SK-N-DZ (cell line): ENCODE data around the gene CCDC92B.

ENCODE experiments used
- DNase-seq: peaks from one replicate; pipeline ENCODE4 v3.0.0-alpha.2; 2015; ENCODE audit warnings: low spot score

The CCDC92B gene

DNA sequence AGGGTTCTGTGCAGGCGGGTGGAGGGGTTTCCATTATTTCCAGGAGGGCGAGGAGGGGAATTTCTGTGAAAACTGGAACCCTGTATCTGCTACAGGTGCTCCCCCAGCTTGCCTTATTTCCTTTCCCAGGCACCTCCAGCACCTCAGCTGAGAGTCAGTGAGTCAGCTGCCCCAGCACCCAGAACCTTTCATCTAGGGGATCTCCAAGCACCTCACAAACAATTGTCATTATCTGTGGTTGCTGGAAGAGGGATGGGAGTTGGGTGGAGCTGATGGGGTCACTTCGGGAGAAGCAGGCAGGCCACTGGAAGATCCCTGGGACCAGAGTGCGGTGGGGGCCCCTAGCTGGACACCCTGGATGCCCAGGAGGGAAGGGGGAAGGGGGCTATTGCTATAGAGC lies 27.8 kb downstream of the CCDC92B start:
- DNase-seq = no peak

DNA sequence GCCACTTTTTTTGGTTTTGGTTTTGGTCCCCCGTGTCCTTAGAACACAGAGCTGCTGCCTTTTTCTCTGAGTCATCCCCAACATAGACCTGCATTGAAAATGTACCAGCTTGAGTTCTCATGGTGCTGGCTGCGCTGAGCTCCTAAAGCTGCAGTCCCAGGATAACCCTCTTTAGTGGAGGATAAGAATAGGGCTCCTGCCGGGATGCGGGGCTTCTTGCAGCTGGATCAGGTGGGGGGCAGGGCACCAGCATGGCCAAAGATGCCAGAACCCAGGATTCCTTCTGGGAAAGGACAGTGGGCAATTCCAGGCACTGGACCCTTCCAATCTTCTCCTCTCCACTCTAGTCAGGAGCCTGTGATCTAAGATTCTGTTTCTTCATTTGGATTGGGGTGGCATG lies 29.6 kb downstream of the CCDC92B start:
- no peak for DNase-seq

DNA sequence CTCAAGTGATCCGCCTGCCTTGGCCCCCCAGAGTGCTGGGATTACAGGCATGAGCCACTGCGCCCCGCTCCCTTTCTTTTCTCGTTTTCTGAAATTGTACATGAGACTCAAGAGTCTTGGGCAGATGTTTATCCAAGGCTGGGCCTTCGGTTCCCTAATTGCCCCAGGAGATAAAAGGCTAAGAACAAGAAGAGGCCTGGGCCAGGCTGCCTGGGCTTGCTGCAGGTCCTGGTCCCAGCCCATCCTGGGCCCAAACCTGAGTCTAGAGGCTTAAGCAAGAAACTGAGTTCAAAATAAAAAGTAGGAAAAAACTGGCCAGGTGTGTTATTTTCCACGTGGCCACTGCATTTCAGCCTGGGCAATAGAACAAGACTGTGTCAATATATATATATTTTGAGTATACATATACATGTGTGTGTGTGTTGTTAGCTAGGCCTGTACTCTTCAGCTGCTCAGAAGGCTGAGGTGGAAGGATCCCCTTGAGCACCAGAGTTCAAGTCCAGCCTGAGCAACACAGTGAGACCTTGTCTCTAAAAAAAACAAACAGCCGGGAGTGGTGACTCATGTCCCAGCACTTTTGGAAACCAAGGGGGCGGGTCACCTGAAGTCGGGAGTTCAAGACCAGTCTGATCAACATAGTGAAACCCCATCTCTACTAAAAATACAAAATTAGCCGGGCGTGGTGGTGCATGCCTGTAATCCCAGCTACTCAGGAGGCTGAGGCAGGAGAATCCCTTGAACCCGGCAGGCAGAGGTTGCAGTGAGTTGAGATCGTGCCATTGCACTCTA lies 31.1 kb downstream of the CCDC92B start:
- no peak for DNase-seq

DNA sequence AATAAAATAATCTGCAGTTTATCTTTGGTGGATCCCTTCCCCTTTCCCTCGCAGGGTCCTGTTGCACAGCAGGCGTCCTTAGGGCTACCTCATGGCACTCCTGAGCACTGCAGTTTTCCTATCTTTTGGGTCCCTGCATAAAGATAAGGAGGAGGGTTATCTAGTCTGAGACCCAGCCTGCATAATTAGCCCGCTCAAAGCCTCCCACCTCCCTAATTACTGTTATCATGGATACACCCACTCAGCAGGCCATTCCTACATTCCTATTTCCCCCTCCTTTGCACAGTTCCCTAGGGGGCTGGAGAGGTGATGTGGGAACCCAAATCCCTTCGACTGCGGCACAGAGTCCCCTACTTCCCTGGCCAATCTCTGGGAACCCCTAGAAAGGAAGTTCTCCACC lies 32.8 kb downstream of the CCDC92B start:
- no peak for DNase-seq

DNA sequence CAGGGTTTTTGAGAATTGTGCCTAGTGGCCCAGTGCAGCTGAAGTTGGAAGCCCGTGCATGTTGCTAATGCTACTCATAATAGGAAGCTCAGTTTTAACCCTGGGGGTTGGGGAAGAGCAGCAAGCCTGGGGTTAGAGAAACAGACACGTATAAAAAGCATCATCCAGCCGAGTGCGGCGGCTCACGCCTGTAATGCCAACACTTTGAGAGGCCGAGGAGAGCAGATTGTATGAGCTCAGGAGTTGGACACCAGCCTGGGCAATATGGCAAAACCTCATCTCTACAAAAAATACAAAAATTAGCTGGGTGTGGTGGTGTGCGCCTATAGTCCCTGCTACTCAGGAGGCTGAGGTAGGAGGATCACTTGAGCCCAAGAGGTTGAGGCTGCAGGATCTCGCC lies 35.6 kb downstream of the CCDC92B start:
- DNase-seq = no peak

DNA sequence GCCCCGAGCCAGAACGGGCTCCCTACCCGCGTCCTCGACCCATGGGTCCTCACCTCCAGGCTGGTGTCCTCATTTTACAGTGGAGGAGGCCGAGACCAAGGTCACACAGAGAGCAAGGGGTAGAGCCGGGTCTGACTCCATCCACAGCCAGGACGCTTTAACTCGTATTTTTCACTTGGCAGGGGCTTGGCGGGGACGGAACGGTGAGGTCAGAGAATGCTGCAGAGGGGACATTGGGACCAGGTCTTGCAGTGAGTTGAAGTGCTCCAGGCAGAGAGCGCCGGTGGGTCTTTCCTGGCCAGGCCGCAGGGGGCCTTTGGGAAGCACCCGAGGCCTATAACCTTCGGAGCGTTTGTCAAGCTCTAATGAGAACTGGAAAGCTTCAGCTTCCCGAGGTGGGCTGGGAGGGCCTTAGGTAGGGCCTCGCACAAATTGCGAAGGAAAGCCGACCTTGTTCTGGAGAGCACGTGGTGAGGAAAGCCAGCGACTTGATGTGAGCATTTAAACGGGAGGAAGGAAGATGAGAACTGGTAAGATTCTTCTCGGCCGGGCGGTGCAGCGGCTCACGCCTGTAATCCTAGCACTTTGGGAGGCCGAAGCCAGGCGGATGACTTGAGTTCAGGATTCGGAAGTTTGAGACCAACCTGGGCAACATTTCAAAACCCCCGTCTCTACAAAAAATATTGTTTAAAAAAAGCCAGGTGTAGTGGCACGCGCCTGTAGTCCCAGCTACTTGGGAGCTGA lies 37.0 kb downstream of the CCDC92B start:
- DNase-seq = peak; percentile 69

DNA sequence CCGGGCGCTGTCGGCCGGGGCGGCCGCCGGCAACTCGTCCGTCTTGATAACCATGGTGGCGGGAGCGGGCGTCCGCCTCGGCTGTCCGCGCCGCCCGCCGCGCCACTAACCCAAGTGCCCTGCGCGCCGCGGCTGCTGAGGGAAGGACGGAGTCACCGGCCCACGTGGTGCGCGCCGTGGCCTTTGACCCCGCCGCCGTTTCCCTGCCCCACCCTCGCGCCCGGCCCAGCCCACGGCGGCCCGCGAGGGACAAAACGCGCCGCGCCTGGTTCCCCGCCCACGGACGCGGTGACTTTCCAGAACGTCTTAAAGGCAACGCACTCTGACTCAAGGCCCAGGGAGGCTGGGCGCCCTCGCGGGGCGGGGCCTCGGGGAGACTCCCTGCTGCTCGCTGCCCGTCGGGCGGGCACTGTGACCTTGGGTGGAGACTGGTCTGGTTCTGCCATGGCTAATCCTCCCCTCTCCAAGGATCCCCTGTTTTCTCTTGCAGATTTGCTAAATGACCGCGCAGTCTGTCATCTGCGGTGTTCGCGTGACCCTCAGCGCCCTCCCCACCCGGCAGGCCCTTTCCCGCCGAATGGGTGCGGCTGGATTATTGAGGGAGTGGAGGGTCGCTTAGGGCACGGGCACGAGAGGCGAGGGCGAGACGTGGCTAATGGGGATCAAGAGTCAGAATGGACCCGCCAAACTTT lies 37.7 kb downstream of the CCDC92B start, which contains the start of gene CLUH:
CLUH (minus strand) TSS at position 157 of the 692 bp plus-strand sequence; CDS start at position 54, 103 bp downstream.
- peak; percentile 97 for DNase-seq

DNA sequence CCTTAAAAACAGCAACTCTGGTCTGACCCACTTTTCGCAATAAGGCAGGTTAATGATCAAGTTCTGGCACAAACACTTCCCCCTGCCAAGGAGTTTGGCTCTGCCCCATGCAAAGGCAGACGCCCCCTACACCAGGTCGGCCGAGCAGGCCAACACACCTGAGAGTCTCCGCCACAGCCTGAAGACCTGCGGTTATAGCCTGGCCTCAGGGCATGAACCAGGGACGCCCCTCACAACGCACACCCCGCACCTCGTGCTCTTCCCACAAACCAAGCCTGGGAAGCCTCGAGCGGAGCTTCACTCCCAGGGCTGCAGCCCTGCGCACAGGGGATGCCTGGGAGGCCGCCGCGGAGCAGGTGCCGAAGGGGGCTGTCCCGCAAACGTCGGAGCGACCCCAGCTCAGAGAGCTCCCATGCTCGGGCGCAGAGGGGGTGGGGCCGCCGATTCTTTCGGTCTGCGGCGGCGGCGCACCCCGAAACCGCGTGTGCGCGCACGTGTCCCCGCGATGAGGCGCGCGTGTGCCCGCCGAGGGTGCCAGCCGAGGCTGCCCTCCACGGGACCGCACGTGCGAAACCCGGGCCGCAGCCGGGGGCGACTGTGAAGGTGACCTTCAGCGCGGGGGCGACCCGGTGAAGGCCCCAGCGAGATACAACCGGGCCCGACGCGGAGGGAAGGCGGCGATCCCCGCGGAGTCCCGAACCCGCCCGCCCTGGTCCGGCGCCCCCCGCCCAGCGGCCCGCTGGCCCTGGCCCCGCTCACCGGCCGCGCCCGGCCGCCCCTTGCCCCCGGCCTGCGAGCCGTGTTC lies 38.4 kb downstream of the CCDC92B start:
- DNase-seq = no peak

DNA sequence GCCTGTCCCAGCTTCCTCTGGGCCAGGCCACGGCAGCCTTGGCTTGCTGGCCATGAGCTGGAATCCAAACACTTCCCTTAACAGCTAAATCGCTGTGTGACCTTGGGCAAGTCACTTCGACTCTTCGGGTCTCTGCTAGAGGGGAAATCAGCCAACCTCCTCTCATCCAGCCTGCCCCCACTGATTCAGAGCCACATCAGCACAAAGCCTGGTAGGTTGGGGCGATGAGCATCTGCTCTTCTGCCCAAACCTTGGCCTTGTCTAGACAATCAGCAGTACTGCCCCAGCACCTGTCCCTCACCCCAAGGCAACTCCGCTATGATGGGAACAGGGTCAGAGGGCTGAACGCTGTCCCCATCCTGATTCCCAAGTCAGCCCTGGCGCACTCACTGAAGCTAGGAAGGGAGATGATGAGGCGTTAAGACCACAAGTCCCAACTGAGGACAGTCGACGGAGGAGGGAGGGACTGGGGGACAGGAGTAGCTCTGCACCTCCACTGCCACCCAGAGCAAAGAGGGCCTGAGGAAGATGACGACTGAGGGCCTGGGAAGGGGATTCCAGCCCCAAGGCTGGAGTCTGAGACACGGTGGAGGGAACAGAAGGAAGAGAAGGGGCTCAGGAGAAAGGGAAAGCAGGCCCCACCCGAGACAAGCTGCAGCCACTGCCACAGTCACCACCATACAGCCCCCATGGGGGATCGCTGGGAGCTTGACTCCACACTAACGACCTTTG lies 39.2 kb downstream of the CCDC92B start:
- no peak for DNase-seq

DNA sequence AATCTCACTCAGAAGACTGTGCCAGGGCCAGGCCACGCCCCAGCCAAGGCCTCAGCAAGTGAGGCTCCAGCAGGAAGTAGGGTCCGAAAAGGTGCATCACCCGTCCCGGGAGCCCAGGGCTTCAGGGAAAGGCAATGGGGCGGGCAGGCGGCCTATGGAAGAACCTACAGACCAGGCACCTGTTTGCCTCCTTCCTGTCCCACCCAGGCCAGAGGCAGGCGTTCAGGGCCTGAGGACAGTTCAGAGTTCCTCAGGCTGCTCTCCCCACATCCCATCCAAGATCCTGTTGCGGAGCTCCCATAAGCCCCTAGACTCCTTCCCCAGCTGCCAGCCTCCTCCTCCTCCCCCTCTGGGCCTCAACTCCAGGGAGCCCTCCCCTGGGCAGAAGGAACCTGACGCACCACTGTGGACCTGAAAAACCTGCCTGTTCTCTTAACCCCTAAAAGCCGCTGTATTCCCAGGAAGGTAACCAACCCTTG lies 40.2 kb downstream of the CCDC92B start:
- DNase-seq = no peak

DNA sequence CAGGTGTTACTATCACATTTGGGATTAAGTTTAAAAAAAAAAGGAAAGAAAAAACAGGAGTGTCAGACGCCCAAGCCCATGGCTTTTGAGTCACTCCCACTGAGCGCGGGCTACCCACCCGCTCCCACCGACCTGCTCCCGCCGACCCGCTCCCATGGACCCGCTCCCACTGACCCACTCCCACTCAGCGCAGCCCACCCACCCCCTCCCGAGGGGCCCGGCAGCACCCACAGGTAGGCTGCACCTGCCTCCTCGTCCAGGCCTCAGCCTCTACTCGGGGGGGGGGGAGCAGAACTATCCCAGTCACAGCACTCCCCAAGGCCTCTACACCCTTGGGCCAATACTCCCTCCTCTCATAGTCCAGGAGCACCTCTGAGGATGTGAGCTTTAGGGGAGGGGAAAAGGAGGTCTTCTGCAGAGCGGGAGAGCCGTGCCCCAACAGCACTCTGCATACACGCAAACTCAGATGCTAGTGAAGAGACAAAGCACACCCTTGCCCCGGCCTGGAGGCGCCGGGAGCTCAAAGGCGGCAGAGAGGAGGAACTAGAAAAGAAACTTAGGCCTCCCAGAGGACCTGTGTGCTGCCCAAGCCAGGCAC lies 40.8 kb downstream of the CCDC92B start:
- DNase-seq = no peak

DNA sequence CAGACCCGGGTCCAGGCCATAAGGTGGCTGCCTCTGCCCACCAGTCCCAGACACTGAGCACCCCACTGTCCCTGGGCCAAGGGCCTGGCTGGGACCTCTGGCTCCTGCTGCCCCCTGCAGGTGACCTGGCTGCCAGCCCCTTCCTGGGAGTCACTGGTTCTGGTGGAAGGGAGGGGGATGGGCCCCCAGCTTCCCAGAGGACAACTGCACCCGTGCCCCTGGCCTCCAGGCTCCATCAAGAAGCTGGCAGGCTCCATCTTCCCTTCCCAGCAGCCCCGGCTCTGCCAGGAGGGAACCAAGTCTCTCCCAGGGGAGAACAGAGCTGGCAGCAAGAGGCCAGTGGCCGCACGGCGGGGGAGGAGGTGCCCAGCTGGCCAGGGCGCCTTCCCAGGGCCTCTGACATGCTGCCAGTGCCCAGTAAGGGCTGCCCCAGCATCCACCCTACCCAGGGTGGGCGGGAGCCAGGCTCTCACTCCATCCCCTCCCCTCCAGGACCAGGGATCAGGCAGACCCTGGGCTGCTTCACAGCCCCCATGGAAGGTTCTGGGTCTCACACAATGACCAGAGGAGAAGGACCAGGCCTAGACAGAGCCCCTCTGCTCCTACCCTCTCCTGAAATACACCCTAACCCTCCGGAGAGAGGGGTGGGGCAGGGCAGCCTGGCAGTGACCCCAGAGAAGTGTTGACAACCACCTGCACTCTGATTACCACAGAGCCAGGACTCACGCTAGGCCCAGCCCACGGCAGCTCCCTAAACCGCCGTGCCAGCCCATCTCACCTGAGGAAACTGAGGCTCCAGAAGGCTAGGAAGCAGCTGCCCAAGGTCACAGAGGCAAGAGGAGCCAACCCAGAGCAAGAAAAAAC lies 41.5 kb downstream of the CCDC92B start:
- DNase-seq = peak; percentile 39

DNA sequence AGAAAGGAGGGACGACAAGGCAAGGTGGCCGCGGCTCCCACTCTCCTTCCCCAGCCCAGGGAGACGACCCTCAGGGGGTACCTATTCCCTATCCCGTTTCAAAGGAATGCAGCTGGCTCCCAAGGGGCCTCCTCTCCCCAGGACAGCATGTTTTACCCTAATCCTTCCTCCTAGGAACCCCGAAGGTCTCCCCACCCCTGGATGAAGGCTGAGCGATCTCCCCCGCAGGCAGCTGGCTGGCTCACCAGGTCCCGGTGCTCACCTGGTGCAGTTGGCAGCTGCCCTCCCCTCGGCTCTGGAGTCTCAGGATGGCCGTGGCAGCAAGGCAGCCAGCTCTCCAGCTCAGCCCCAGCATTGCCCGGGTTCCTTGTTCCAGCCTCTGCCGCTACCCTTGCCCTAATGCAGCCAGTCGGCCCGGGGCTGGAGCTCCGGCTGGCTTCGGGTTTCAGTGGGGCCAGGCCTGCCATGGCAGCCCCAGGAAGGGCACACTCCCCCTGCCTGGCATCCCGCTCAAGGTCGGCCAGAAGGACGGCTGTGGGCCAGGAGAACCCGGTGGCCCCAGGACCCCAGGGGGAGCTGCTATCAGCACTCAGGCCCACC lies 42.4 kb downstream of the CCDC92B start:
- no peak for DNase-seq

DNA sequence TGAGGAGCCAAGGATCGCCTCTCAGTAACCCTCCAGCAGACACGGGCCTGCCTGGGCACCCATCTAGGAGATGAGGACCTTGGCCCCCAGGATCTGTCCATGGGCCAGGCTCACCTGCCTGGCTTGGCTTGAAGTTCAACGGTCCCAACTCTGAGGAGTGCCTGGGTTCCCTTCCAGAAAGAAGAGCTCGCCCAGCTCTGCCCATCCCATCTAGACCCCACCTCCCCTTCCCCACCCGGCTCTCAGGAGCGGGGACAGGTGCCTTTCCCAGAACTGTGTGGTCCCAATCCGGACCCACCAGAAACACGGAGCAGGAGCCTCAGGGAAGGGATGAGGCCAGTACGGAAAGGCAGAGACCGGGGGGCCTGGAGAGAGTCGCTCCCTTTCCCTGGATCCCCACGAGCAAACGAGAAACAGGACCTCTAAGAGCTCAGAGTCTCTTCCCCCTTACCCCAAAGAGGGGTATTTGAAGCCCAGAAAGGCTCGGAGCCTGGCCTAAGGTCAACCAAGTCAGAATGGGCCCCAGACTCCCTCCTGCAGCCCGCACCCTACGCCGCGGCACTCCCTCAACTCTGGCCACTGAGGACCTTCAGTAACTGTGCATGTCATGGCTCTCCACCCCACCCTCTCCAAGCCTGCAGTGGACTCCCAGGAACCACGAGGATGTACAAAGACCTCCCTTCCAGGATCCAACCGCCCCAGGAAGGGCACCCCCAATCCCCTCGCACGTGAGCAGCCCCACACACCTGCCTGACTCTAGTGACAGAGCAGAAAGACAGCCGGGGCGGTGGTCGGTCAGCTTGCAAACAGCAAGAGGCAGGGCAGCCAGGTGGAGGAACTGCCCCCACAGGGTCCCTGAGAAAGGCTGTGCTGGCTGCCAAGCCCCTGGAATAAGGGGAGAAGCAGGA lies 43.3 kb downstream of the CCDC92B start:
- DNase-seq = no peak

DNA sequence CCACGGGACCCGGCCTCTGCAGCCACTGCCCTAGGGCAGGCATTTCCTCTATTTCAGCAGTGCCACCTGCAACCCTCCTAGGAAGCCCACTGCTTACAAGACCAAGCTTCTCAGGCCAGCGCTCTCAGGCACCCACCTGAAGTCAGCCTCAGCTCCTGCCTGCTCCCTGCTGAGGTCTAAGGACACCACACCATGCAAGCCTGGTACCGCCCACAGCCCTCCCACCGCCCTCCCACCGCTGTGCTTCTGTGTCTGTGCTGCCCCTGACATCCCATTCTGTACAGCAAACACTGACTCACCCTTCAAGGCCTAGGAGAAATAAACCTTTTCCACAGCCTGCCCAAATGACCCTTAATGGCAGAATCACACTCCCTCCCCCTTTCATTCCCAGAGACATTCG lies 44.2 kb downstream of the CCDC92B start:
- no peak for DNase-seq

DNA sequence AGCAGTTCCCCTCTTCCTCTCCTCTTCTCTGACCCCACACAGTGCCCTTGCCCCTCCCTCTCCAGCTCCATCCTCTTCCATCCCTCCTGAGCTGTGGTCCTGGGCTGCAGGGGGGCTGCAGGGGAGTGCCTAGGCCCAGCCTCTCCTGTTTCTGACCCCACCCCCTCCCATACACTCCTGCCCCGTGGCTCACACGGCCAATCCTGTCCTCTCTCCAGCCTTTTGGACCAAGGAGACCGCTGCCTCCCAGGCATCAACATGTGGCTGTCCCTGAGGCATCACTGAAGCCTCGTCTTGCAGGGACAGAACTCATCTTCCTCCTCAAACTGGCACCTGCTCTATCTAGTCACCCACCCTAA lies 44.6 kb downstream of the CCDC92B start:
- no peak for DNase-seq

DNA sequence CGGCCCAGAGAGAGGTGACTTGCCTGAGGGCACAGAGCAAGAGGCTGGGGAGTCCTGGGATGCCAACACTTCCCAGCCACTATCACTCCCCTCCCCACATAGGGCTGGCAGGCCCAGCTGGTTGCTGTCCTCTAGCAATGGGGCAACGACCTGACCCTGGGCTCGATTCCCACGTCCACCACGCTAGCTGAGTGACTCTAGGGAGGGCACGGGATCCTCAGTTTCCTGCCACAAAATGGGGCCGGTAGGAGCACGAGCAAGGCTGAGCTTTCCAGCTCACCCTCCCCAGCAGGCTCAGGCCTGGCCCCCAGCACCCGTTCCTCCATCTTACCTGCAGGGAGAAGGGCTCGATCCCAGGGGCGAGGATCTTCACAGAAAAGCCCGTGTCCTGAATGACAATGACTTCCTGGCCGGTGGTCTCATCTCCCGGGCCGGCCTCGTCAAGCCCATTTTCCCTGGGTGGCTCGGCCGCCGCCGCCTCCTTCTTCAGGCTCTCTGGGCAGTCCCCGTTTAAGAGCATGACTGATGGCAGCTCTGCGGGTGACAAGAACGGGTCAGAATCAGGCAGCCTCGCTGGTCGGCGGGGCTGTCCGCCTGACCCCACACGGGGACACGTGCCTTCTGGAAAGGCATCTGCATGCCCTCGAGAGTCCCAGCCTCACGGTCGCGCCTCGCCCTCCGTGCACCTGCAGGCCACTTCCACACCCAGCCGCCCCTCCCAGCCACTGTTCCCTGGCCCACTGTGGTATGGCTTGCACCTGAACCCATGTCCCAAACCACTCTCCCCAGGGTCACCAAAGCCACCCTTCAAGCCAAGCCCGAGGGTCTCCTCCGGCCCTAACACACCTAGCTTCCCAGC lies 45.2 kb downstream of the CCDC92B start:
- DNase-seq = no peak
